Endothelial cell of coronary artery (primary cell): ENCODE results near the gene IDE. TPM values are rescaled to one million over a fixed set of nuclear protein-coding genes. Genes with fewer than 3 reads are reported as not detected.

Experiments used
- total RNA-seq: library from RNA; depleted of rRNA; stranded (reverse); fragments of >200 nt; gene quantifications from 2 replicates; pipeline ENCODE4 v1.2.3, GENCODE V29; 2014

IDE gene
- total RNA-seq = 25.7 and 26.0 TPM in 2 replicates

DNA sequence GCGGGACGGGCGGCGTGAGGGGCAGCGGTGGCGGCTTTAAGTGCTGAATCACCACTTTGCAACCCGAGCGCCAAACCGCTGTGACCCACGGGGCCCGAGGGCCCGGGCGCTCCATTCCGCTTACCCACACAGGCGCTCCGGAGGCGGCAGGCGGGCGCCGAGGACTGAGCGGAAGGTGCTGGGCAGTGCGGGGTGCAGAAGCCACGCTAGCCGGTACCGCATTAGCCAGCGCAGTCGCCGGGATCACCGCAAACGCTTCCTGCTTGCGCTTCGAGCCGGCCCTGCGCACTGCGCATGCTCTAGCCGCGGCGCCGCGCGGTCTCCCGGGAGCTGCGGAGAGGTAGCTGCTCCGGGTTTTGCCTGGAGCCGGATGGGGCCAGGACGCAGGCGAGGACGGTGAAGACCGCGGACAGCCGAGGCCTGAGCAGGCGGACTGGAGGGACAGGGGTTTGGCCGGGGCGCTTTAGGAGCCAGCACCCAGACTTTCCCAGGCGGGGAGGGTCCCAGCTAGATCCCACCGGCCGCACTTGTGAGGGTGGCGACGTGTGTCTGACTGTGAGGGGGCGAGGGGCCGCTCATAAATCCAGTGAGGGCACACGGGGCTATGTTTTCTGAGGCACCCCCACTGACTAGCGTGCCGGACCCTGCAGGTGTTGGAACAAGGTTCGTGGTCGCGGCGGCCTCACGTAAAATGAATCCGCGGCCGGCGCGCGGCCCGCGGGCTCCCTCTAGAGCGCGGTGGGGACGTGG lies at the start of gene IDE:
IDE (minus strand) TSS at position 296 of the 750 bp plus-strand sequence; CDS start at position 222, 74 bp downstream.

DNA sequence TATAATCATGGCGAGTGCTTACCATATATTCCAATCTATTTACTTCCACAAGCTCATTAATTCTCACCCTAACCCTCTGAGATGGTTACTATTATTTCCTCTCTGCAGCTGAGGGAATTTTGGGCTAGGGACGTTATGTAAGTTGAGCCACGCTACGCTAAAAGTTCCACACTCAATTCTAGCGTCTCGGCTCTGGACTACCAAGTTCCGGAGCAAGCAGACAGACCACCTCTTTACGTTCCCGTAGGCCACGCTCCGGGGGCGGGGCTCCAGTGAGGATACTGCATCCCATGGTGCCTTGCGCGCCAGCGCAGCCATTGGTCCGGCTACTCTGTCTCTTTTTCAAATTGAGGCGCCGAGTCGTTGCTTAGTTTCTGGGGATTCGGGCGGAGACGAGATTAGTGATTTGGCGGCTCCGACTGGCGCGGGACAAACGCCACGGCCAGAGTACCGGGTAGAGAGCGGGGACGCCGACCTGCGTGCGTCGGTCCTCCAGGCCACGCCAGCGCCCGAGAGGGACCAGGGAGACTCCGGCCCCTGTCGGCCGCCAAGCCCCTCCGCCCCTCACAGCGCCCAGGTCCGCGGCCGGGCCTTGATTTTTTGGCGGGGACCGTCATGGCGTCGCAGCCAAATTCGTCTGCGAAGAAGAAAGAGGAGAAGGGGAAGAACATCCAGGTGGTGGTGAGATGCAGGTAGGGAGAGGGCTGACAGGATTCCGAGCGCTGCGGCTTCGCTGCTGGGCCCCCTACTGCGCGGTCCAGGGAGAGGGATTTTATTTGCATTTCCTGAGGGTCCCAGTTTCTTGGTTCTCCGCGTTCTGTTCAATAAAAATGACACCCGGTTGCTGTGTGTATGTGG lies 19.1 kb upstream of the IDE start, which contains the start of gene KIF11:
KIF11 (plus strand) TSS at position 370 of the 858 bp plus-strand sequence; CDS start at position 616, 246 bp downstream.

Other genes with a start within 250 kb of the IDE start
- 9.9 and 24.6 TPM in 2 replicates for gene KIF11, start 19.0 kb upstream of the IDE start, total RNA-seq
- gene HHEX, start 115.9 kb upstream of the IDE start, total RNA-seq = 32.8 and 33.5 TPM in 2 replicates